MCF 10A (cell line): ENCODE measurements around the gene OR2H2. TPM values are rescaled to one million over a fixed set of nuclear protein-coding genes. Genes with fewer than 3 reads are reported as not detected.

ENCODE experiments used
- BruUV-seq: library from RNA; stranded (reverse); fragments of 400-500 nt; replicated peaks from 2 replicates; lab custom pipeline; 2021; lab: Mats Ljungman, UMichigan
- CTCF ChIA-PET: fragments of 300-600 bp; sonication (Branson Sonifier 250); formaldehyde crosslinking; extraction: SDS; loops from one replicate; lab custom pipeline; 2021; ENCODE audit warnings: antibody characterized with exemption, inconsistent platforms; lab: Yijun Ruan, JAX
- POLR2A ChIA-PET: fragments of 300-600, 350-650 bp; sonication (Branson Sonifier 250); formaldehyde crosslinking; extraction: SDS; loops from one replicate; lab custom pipeline; 2020; ENCODE audit warnings: antibody characterized with exemption, inconsistent platforms; lab: Yijun Ruan, JAX
- DNase-seq: peaks from one replicate; pipeline ENCODE4 v3.0.0-alpha.2; 2018; ENCODE audit not compliant: unreplicated experiment
- H3K27ac Mint-ChIP-seq: one replicate; pipeline ENCODE4 v1.8.0; 2022; ENCODE audit warnings: mild to moderate bottlenecking, low read depth, mixed read lengths; ENCODE audit not compliant: unreplicated experiment
- H3K27me3 Mint-ChIP-seq: one replicate; pipeline ENCODE4 v1.8.0; 2022; ENCODE audit warnings: mixed read lengths; ENCODE audit not compliant: insufficient read depth, unreplicated experiment
- H3K36me3 Mint-ChIP-seq: one replicate; pipeline ENCODE4 v1.8.0; 2022; ENCODE audit warnings: mild to moderate bottlenecking, moderate library complexity, mixed read lengths; ENCODE audit not compliant: insufficient read depth, unreplicated experiment
- H3K4me1 Mint-ChIP-seq: one replicate; pipeline ENCODE4 v1.8.0; 2022; ENCODE audit warnings: mixed read lengths; ENCODE audit not compliant: insufficient read depth, unreplicated experiment
- H3K4me3 Mint-ChIP-seq: one replicate; pipeline ENCODE4 v1.8.0; 2022; ENCODE audit warnings: mild to moderate bottlenecking, moderate library complexity, mixed read lengths; ENCODE audit not compliant: unreplicated experiment
- H3K9me3 Mint-ChIP-seq: one replicate; pipeline ENCODE4 v1.8.0; 2022; ENCODE audit warnings: mixed read lengths; ENCODE audit not compliant: unreplicated experiment
- intact Hi-C: fragments of 100-400 bp; cut with micrococcal nuclease; formaldehyde crosslinking; loops from 2 replicates; pipeline ENCODE4 v1.14.1; 2022
- total RNA-seq: library from RNA; stranded (reverse); gene quantifications from 2 replicates; pipeline ENCODE4 v1.2.3, GENCODE V29; 2022
- TF ChIP-seq, protein P1 (sequence below): fragments of 200-600 bp; IDR thresholded peaks from one replicate; pipeline ENCODE4 v1.8.0; 2022; ENCODE audit warnings: antibody characterized with exemption, mild to moderate bottlenecking; ENCODE audit not compliant: unreplicated experiment

OR2H2 gene
- total RNA-seq, 1 experiment from 2014 or later: not detected

DNA sequence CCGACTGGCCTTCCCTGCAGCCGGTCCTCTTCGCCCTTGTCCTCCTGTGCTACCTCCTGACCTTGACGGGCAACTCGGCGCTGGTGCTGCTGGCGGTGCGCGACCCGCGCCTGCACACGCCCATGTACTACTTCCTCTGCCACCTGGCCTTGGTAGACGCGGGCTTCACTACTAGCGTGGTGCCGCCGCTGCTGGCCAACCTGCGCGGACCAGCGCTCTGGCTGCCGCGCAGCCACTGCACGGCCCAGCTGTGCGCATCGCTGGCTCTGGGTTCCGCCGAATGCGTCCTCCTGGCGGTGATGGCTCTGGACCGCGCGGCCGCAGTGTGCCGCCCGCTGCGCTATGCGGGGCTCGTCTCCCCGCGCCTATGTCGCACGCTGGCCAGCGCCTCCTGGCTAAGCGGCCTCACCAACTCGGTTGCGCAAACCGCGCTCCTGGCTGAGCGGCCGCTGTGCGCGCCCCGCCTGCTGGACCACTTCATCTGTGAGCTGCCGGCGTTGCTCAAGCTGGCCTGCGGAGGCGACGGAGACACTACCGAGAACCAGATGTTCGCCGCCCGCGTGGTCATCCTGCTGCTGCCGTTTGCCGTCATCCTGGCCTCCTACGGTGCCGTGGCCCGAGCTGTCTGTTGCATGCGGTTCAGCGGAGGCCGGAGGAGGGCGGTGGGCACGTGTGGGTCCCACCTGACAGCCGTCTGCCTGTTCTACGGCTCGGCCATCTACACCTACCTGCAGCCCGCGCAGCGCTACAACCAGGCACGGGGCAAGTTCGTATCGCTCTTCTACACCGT, 31.5 kb upstream of the OR2H2 start:
- TF ChIP-seq, protein P1, sequence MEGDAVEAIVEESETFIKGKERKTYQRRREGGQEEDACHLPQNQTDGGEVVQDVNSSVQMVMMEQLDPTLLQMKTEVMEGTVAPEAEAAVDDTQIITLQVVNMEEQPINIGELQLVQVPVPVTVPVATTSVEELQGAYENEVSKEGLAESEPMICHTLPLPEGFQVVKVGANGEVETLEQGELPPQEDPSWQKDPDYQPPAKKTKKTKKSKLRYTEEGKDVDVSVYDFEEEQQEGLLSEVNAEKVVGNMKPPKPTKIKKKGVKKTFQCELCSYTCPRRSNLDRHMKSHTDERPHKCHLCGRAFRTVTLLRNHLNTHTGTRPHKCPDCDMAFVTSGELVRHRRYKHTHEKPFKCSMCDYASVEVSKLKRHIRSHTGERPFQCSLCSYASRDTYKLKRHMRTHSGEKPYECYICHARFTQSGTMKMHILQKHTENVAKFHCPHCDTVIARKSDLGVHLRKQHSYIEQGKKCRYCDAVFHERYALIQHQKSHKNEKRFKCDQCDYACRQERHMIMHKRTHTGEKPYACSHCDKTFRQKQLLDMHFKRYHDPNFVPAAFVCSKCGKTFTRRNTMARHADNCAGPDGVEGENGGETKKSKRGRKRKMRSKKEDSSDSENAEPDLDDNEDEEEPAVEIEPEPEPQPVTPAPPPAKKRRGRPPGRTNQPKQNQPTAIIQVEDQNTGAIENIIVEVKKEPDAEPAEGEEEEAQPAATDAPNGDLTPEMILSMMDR: no peak
- intact Hi-C loops: no loop called here
- no TSS peak for BruUV-seq
- no peak overlapping the region for H3K27ac Mint-ChIP-seq
- H3K4me3 Mint-ChIP-seq: no peak overlapping the region
- H3K36me3 Mint-ChIP-seq: peaks cover 6% of the 10 kb centered on the region
- ChIA-PET CTCF (no interaction called here), POLR2A (no interaction called here)
- no peaks in the 10 kb centered on the region for H3K9me3 Mint-ChIP-seq
- peaks cover 67% of the 10 kb centered on the region for H3K27me3 Mint-ChIP-seq
- no peak for DNase-seq
- no peaks in the 10 kb centered on the region for H3K4me1 Mint-ChIP-seq

- Mint-ChIP-seq H3K27me3 (peaks cover 67% of the 10 kb centered on the region), H3K9me3 (no peaks in the 10 kb centered on the region)
These were observed 30.2 kb upstream of the OR2H2 start for GRCh38 chr6:29554764-29555163.

DNA sequence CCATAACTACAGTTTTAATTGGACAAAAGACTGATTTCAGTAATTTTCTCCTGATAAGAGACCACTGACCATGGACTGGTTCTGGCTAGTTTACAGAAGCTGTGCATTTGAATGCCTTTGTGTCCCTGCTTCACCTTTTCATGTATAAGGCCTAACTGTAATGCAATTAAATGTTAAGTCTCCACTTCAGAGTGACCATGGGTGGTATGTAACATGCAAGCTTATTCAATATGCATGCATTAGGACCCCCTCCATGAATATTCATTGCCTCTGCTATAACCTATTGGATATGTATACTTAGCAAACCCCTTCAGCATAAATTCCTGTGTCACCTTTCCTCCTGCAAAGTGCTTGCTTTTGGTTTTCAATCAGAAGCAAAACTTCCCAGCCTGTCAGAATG, 27.6 kb upstream of the OR2H2 start:
- Mint-ChIP-seq H3K27me3 (peaks cover 78% of the 10 kb centered on the region), H3K27ac (no peak overlapping the region), H3K4me1 (no peaks in the 10 kb centered on the region), H3K9me3 (no peaks in the 10 kb centered on the region), H3K4me3 (no peak overlapping the region), H3K36me3 (no peaks in the 10 kb centered on the region)
- TF ChIP-seq, protein P1: no peak
- DNase-seq: no peak
- intact Hi-C loops: no loop called here
- ChIA-PET CTCF (no interaction called here), POLR2A (no interaction called here)
- BruUV-seq: no TSS peak

More at GRCh38 chr6:29554764-29555163, 30.2 kb upstream of the OR2H2 start:
- TF ChIP-seq, protein P1: no peak
- intact Hi-C loops: no loop called here
- Mint-ChIP-seq H3K4me1 (no peaks in the 10 kb centered on the region), H3K36me3 (peaks cover 2% of the 10 kb centered on the region), H3K27ac (no peak overlapping the region), H3K4me3 (no peak overlapping the region)
- CTCF ChIA-PET: no interaction called here
- POLR2A ChIA-PET: no interaction called here
- DNase-seq: no peak
- BruUV-seq: no TSS peak

DNA sequence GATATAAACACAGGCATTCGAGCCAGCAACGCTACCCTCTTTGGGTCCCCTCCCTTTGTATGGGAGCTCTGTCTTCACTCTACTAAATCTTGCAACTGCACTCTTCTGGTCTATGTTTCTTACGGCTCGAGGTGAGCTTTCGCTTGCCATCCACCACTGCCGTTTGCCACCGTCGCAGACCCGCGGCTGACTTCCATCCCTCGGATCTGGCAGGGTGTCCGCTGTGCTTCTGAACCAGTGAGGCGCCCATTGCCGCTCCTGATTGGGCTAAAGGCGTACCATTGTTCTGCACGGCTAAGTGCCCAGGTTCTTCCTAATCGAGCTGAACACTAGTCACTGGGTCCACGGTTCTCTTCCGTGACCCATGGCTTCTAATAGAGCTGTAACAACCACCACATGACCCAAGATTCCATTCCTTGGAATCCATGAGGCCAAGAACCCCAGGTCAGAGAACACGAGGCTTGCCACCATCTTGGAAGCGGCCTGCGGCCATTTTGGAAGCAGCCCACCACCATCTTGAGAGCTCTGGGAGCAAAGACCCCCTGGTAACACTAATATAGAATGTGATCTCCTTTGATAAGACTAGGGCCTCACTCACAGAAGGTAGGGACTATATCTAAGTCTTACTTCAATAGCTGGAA, 26.4 kb upstream of the OR2H2 start:
- TF ChIP-seq, protein P1: no peak
- DNase-seq: no peak
- intact Hi-C loops: no loop called here
- Mint-ChIP-seq H3K27ac (no peak overlapping the region), H3K27me3 (peaks cover 91% of the 10 kb centered on the region), H3K9me3 (no peaks in the 10 kb centered on the region), H3K36me3 (no peaks in the 10 kb centered on the region), H3K4me3 (no peak overlapping the region), H3K4me1 (no peaks in the 10 kb centered on the region)
- no TSS peak for BruUV-seq
- ChIA-PET CTCF (interaction anchor here (0.6 kb wide), 2 partner anchors 129 to 576 kb away, joined by 3 read pairs; no protein-coding TSS in a partner anchor), POLR2A (no interaction called here)
